Fibroblast of the aortic adventitia (primary cell): ENCODE data around the gene SYNE1. TPM values are rescaled to one million over a fixed set of nuclear protein-coding genes. Genes with fewer than 3 reads are reported as not detected.
A peak's percentile ranks its signal among the peaks of the same experiment; 100 is the strongest.

ENCODE experiments used
- DNase-seq: peaks from one replicate; pipeline ENCODE4 v3.0.0-alpha.2; 2010; ENCODE audit warnings: low read depth
- H3K4me3 ChIP-seq: 2 replicates; pipeline ENCODE4 v1.5.1; 2011; ENCODE audit warnings: low read depth, mild to moderate bottlenecking, control low read depth, low read length, moderate library complexity
- CTCF ChIP-seq: IDR thresholded peaks from 2 replicates; pipeline ENCODE4 v1.5.1; 2011; ENCODE audit warnings: mild to moderate bottlenecking, low read length, control low read depth, inconsistent platforms; ENCODE audit not compliant: insufficient read depth
- total RNA-seq: library from RNA; depleted of rRNA; stranded (reverse); fragments of >200 nt; gene quantifications from 2 replicates; pipeline ENCODE4 v1.2.3, GENCODE V29; 2012; ENCODE audit warnings: low replicate concordance

The SYNE1 gene
- total RNA-seq, 1 donor, result 193 TPM

GRCh38 chr6:152554851-152555250 lies 82.3 kb downstream of the SYNE1 start:
- no peak for DNase-seq
- TF ChIP-seq CTCF, result no peak
- H3K4me3 ChIP-seq, result no peak overlapping the region

- DNase-seq, result peak; percentile 84
- no peak overlapping the region for H3K4me3 ChIP-seq
- peak; percentile 92 for TF ChIP-seq CTCF
Observed at GRCh38 chr6:152552616-152553209, 84.4 kb downstream of the SYNE1 start.

- DNase-seq, result no peak
- no peak overlapping the region for H3K4me3 ChIP-seq
- TF ChIP-seq CTCF, result no peak
Observed at GRCh38 chr6:152543519-152543918, 93.6 kb downstream of the SYNE1 start.

- H3K4me3 ChIP-seq, result no peak overlapping the region
- no peak for TF ChIP-seq CTCF
- no peak for DNase-seq
Observed at GRCh38 chr6:152540381-152540780, 96.8 kb downstream of the SYNE1 start.

- no peak overlapping the region for H3K4me3 ChIP-seq
- TF ChIP-seq CTCF, result no peak
Observed at GRCh38 chr6:152534541-152534940, 102.6 kb downstream of the SYNE1 start.

GRCh38 chr6:152532556-152533422 lies 104.4 kb downstream of the SYNE1 start:
- no peak overlapping the region for H3K4me3 ChIP-seq
- no peak for DNase-seq
- no peak for TF ChIP-seq CTCF

More at GRCh38 chr6:152534541-152534940, 102.6 kb downstream of the SYNE1 start:
- no peak for DNase-seq

- no peak for DNase-seq
- no peak for TF ChIP-seq CTCF
- H3K4me3 ChIP-seq, result no peak overlapping the region
Observed at GRCh38 chr6:152531659-152532058, 105.5 kb downstream of the SYNE1 start.
